Cardiac fibroblast (primary cell): ENCODE results near the gene EIF3K.

ENCODE experiments used
- DNase-seq, 2 donors: peaks; one replicate each; pipeline versions ENCODE4 v3.0.0 to v3.0.0-alpha.2; 2010; ENCODE audit warnings: low read depth in 2 of 2
- H3K4me3 ChIP-seq, 2 donors: replicated peaks in 1 of 2; 1 replicate in 1 of 2; 2 replicates in 1 of 2; pipeline ENCODE4 v1.5.1; 2011; ENCODE audit warnings: low read depth in 2 of 2, low read length in 2 of 2, mild to moderate bottlenecking in 2 of 2, moderate library complexity in 1 of 2
- CTCF ChIP-seq: IDR thresholded peaks from one replicate; pipeline ENCODE4 v1.5.1; 2011; ENCODE audit warnings: low read depth, mild to moderate bottlenecking, low read length, inconsistent platforms

The EIF3K gene

GRCh38 chr19:38657633-38658222 is 38.7 kb downstream of the EIF3K start:
- peak; percentile 68 to 91 for DNase-seq
- TF ChIP-seq CTCF = no peak
- H3K4me3 ChIP-seq = no peak overlapping the region

GRCh38 chr19:38658462-38659306 is 39.7 kb downstream of the EIF3K start:
- peak overlapping the region in 1 of 2 donors; percentile 28 for H3K4me3 ChIP-seq
- TF ChIP-seq CTCF = no peak
- peak; percentile 99 to 100 for DNase-seq

- no peak overlapping the region for H3K4me3 ChIP-seq
- DNase-seq = no peak
- no peak for TF ChIP-seq CTCF
Observed at GRCh38 chr19:38660724-38661123, 41.7 kb downstream of the EIF3K start.

- no peak for DNase-seq
- H3K4me3 ChIP-seq = no peak overlapping the region
- TF ChIP-seq CTCF = no peak
Observed at GRCh38 chr19:38661136-38661535, 42.1 kb downstream of the EIF3K start.

- H3K4me3 ChIP-seq = no peak overlapping the region
- DNase-seq = no peak
- no peak for TF ChIP-seq CTCF
Observed at GRCh38 chr19:38661996-38662395, 43.0 kb downstream of the EIF3K start.

GRCh38 chr19:38662537-38663155 is 43.7 kb downstream of the EIF3K start:
- H3K4me3 ChIP-seq = no peak overlapping the region
- no peak for DNase-seq
- no peak for TF ChIP-seq CTCF
